ENCODE data around the gene PDCD6IP.

PDCD6IP gene

GRCh38 chr3:33885496-33885895 lies 87.1 kb downstream of the PDCD6IP start:
- WGBS (ENCODE audit: insufficient coverage): 90% methylated on average over 6 of the region's 6 CpGs
- no peak overlapping the region for H3K4me3 ChIP-seq (ENCODE audit: control insufficient read depth in 1 of 7, extremely low read depth in 1 of 7, insufficient read depth in 4 of 7, low read depth in 2 of 7, low read length in 6 of 7)
- no peaks in the 10 kb centered on the region for H3K27me3 ChIP-seq (replicated peaks in 2 of 5; ENCODE audit: control insufficient read depth in 4 of 5, insufficient read depth in 5 of 5, low read length in 4 of 5)
- no peak for DNase-seq
- ChIA-PET POLR2A (interaction anchor here (0.6 kb wide), 1 partner anchor 22 kb away, joined by 3 read pairs; no protein-coding TSS in a partner anchor), CTCF (interaction anchor here (2.9 to 5.1 kb wide), 2 partner anchors 30 to 797 kb away, joined by 9 to 52 read pairs; no protein-coding TSS in a partner anchor)
- no peak overlapping the region for H3K27ac ChIP-seq (ENCODE audit: insufficient read depth in 1 of 2, low read depth in 1 of 2, low read length in 2 of 2, poor library complexity in 1 of 2, severe bottlenecking in 2 of 2)
- peaks cover 0 to 6% (median 3%) of the 10 kb centered on the region in 4 experiments for H3K4me1 ChIP-seq (ENCODE audit: control extremely low read depth in 1 of 4, control insufficient read depth in 4 of 4, insufficient read depth in 4 of 4, low read length in 3 of 4)
- H3K36me3 ChIP-seq (ENCODE audit: control insufficient read depth in 4 of 4, insufficient read depth in 4 of 4, low read length in 3 of 4): no peaks in the 10 kb centered on the region
- H3K9me3 ChIP-seq (ENCODE audit: control extremely low read depth in 1 of 5, control insufficient read depth in 4 of 5, insufficient read depth in 2 of 5, low read depth in 1 of 5, low read length in 4 of 5): no peaks in the 10 kb centered on the region

- WGBS (ENCODE audit: insufficient coverage): 100% methylated on average over 2 of the region's 2 CpGs
- Histone ChIP-seq H3K27ac (ENCODE audit: insufficient read depth in 1 of 2, low read depth in 1 of 2, low read length in 2 of 2, poor library complexity in 1 of 2, severe bottlenecking in 2 of 2) (no peak overlapping the region), H3K4me3 (ENCODE audit: control insufficient read depth in 1 of 7, extremely low read depth in 1 of 7, insufficient read depth in 4 of 7, low read depth in 2 of 7, low read length in 6 of 7) (no peak overlapping the region), H3K36me3 (ENCODE audit: control insufficient read depth in 4 of 4, insufficient read depth in 4 of 4, low read length in 3 of 4) (no peaks in the 10 kb centered on the region), H3K4me1 (ENCODE audit: control extremely low read depth in 1 of 4, control insufficient read depth in 4 of 4, insufficient read depth in 4 of 4, low read length in 3 of 4) (peaks cover 0 to 6% (median 3%) of the 10 kb centered on the region in 4 experiments), H3K9me3 (ENCODE audit: control extremely low read depth in 1 of 5, control insufficient read depth in 4 of 5, insufficient read depth in 2 of 5, low read depth in 1 of 5, low read length in 4 of 5) (no peaks in the 10 kb centered on the region), H3K27me3 (replicated peaks in 2 of 5; ENCODE audit: control insufficient read depth in 4 of 5, insufficient read depth in 5 of 5, low read length in 4 of 5) (no peaks in the 10 kb centered on the region)
- ChIA-PET CTCF (interaction anchor here (1.3 kb wide), 1 partner anchor 14 kb away, joined by 3 read pairs; no protein-coding TSS in a partner anchor), POLR2A (interaction anchor here (0.6 kb wide), 1 partner anchor 22 kb away, joined by 3 read pairs; no protein-coding TSS in a partner anchor)
- no peak for DNase-seq
These were observed 87.6 kb downstream of the PDCD6IP start for GRCh38 chr3:33886015-33886414.

- no peak for DNase-seq
- ChIA-PET CTCF (interaction anchor here (1.3 to 1.5 kb wide), 2 partner anchors 12 to 797 kb away, joined by 3 read pairs; no protein-coding TSS in a partner anchor), POLR2A (no interaction called here)
- peaks cover 0 to 6% (median 3%) of the 10 kb centered on the region in 4 experiments for H3K4me1 ChIP-seq (ENCODE audit: control extremely low read depth in 1 of 4, control insufficient read depth in 4 of 4, insufficient read depth in 4 of 4, low read length in 3 of 4)
- 86% methylated on average over 1 of the region's 1 CpG for WGBS (ENCODE audit: insufficient coverage)
- no peaks in the 10 kb centered on the region for H3K36me3 ChIP-seq (ENCODE audit: control insufficient read depth in 4 of 4, insufficient read depth in 4 of 4, low read length in 3 of 4)
- H3K27me3 ChIP-seq (replicated peaks in 2 of 5; ENCODE audit: control insufficient read depth in 4 of 5, insufficient read depth in 5 of 5, low read length in 4 of 5): no peaks in the 10 kb centered on the region
- no peak overlapping the region for H3K27ac ChIP-seq (ENCODE audit: insufficient read depth in 1 of 2, low read depth in 1 of 2, low read length in 2 of 2, poor library complexity in 1 of 2, severe bottlenecking in 2 of 2)
- no peak overlapping the region for H3K4me3 ChIP-seq (ENCODE audit: control insufficient read depth in 1 of 7, extremely low read depth in 1 of 7, insufficient read depth in 4 of 7, low read depth in 2 of 7, low read length in 6 of 7)
- H3K9me3 ChIP-seq (ENCODE audit: control extremely low read depth in 1 of 5, control insufficient read depth in 4 of 5, insufficient read depth in 2 of 5, low read depth in 1 of 5, low read length in 4 of 5): no peaks in the 10 kb centered on the region
These were observed 89.0 kb downstream of the PDCD6IP start for GRCh38 chr3:33887478-33887877.

- WGBS (ENCODE audit: insufficient coverage): no CpG with 5 or more reads among the region's 3 CpGs
- no peaks in the 10 kb centered on the region for H3K4me1 ChIP-seq (ENCODE audit: control extremely low read depth in 1 of 4, control insufficient read depth in 4 of 4, insufficient read depth in 4 of 4, low read length in 3 of 4)
- ChIA-PET CTCF (interaction anchor here (1.2 kb wide), 1 partner anchor 9 kb away, joined by 4 read pairs; no protein-coding TSS in a partner anchor), POLR2A (no interaction called here)
- H3K27me3 ChIP-seq (replicated peaks in 2 of 5; ENCODE audit: control insufficient read depth in 4 of 5, insufficient read depth in 5 of 5, low read length in 4 of 5): no peaks in the 10 kb centered on the region
- no peak overlapping the region for H3K4me3 ChIP-seq (ENCODE audit: control insufficient read depth in 1 of 7, extremely low read depth in 1 of 7, insufficient read depth in 4 of 7, low read depth in 2 of 7, low read length in 6 of 7)
- no peak for DNase-seq
- no peak overlapping the region for H3K27ac ChIP-seq (ENCODE audit: insufficient read depth in 1 of 2, low read depth in 1 of 2, low read length in 2 of 2, poor library complexity in 1 of 2, severe bottlenecking in 2 of 2)
- H3K9me3 ChIP-seq (ENCODE audit: control extremely low read depth in 1 of 5, control insufficient read depth in 4 of 5, insufficient read depth in 2 of 5, low read depth in 1 of 5, low read length in 4 of 5): no peaks in the 10 kb centered on the region
- H3K36me3 ChIP-seq (ENCODE audit: control insufficient read depth in 4 of 4, insufficient read depth in 4 of 4, low read length in 3 of 4): no peaks in the 10 kb centered on the region
These were observed 91.1 kb downstream of the PDCD6IP start for GRCh38 chr3:33889394-33890039.

GRCh38 chr3:33892655-33893054 lies 94.2 kb downstream of the PDCD6IP start:
- Histone ChIP-seq H3K4me1 (ENCODE audit: control extremely low read depth in 1 of 4, control insufficient read depth in 4 of 4, insufficient read depth in 4 of 4, low read length in 3 of 4) (no peaks in the 10 kb centered on the region), H3K27me3 (replicated peaks in 2 of 5; ENCODE audit: control insufficient read depth in 4 of 5, insufficient read depth in 5 of 5, low read length in 4 of 5) (no peaks in the 10 kb centered on the region), H3K9me3 (ENCODE audit: control extremely low read depth in 1 of 5, control insufficient read depth in 4 of 5, insufficient read depth in 2 of 5, low read depth in 1 of 5, low read length in 4 of 5) (no peaks in the 10 kb centered on the region), H3K36me3 (ENCODE audit: control insufficient read depth in 4 of 4, insufficient read depth in 4 of 4, low read length in 3 of 4) (no peaks in the 10 kb centered on the region), H3K27ac (ENCODE audit: insufficient read depth in 1 of 2, low read depth in 1 of 2, low read length in 2 of 2, poor library complexity in 1 of 2, severe bottlenecking in 2 of 2) (no peak overlapping the region), H3K4me3 (ENCODE audit: control insufficient read depth in 1 of 7, extremely low read depth in 1 of 7, insufficient read depth in 4 of 7, low read depth in 2 of 7, low read length in 6 of 7) (no peak overlapping the region)
- DNase-seq: no peak
- POLR2A ChIA-PET: no interaction called here
- WGBS (ENCODE audit: insufficient coverage): no CpG with 5 or more reads among the region's 1 CpG
- CTCF ChIA-PET: interaction anchor here (1.1 to 1.4 kb wide), 2 partner anchors 10 to 22 kb away, joined by 4 to 6 read pairs; no protein-coding TSS in a partner anchor

- ChIA-PET POLR2A (no interaction called here), CTCF (no interaction called here)
- Histone ChIP-seq H3K4me1 (ENCODE audit: control extremely low read depth in 1 of 4, control insufficient read depth in 4 of 4, insufficient read depth in 4 of 4, low read length in 3 of 4) (no peaks in the 10 kb centered on the region), H3K27ac (ENCODE audit: insufficient read depth in 1 of 2, low read depth in 1 of 2, low read length in 2 of 2, poor library complexity in 1 of 2, severe bottlenecking in 2 of 2) (no peak overlapping the region), H3K9me3 (ENCODE audit: control extremely low read depth in 1 of 5, control insufficient read depth in 4 of 5, insufficient read depth in 2 of 5, low read depth in 1 of 5, low read length in 4 of 5) (no peaks in the 10 kb centered on the region), H3K36me3 (ENCODE audit: control insufficient read depth in 4 of 4, insufficient read depth in 4 of 4, low read length in 3 of 4) (no peaks in the 10 kb centered on the region), H3K4me3 (ENCODE audit: control insufficient read depth in 1 of 7, extremely low read depth in 1 of 7, insufficient read depth in 4 of 7, low read depth in 2 of 7, low read length in 6 of 7) (no peak overlapping the region), H3K27me3 (replicated peaks in 2 of 5; ENCODE audit: control insufficient read depth in 4 of 5, insufficient read depth in 5 of 5, low read length in 4 of 5) (no peaks in the 10 kb centered on the region)
- no peak for DNase-seq
These were observed 97.2 kb downstream of the PDCD6IP start for GRCh38 chr3:33895658-33896057.

- Histone ChIP-seq H3K36me3 (ENCODE audit: control insufficient read depth in 4 of 4, insufficient read depth in 4 of 4, low read length in 3 of 4) (no peaks in the 10 kb centered on the region), H3K4me3 (ENCODE audit: control insufficient read depth in 1 of 7, extremely low read depth in 1 of 7, insufficient read depth in 4 of 7, low read depth in 2 of 7, low read length in 6 of 7) (no peak overlapping the region), H3K9me3 (ENCODE audit: control extremely low read depth in 1 of 5, control insufficient read depth in 4 of 5, insufficient read depth in 2 of 5, low read depth in 1 of 5, low read length in 4 of 5) (no peaks in the 10 kb centered on the region), H3K27ac (ENCODE audit: insufficient read depth in 1 of 2, low read depth in 1 of 2, low read length in 2 of 2, poor library complexity in 1 of 2, severe bottlenecking in 2 of 2) (no peak overlapping the region), H3K27me3 (replicated peaks in 2 of 5; ENCODE audit: control insufficient read depth in 4 of 5, insufficient read depth in 5 of 5, low read length in 4 of 5) (no peaks in the 10 kb centered on the region), H3K4me1 (ENCODE audit: control extremely low read depth in 1 of 4, control insufficient read depth in 4 of 4, insufficient read depth in 4 of 4, low read length in 3 of 4) (no peaks in the 10 kb centered on the region)
- ChIA-PET POLR2A (no interaction called here), CTCF (no interaction called here)
- no peak for DNase-seq
- 100% methylated on average over 1 of the region's 1 CpG for WGBS (ENCODE audit: insufficient coverage)
These were observed 98.9 kb downstream of the PDCD6IP start for GRCh38 chr3:33897306-33897705.

All from common myeloid progenitor, CD34-positive (primary cell).